ENCODE data around the gene NUDT8. TPM values are rescaled to one million over a fixed set of nuclear protein-coding genes. Genes with fewer than 3 reads are reported as not detected.

The NUDT8 gene
- total RNA-seq, 2 donors from 2014 or later: 11.5 to 21.8 TPM

DNA sequence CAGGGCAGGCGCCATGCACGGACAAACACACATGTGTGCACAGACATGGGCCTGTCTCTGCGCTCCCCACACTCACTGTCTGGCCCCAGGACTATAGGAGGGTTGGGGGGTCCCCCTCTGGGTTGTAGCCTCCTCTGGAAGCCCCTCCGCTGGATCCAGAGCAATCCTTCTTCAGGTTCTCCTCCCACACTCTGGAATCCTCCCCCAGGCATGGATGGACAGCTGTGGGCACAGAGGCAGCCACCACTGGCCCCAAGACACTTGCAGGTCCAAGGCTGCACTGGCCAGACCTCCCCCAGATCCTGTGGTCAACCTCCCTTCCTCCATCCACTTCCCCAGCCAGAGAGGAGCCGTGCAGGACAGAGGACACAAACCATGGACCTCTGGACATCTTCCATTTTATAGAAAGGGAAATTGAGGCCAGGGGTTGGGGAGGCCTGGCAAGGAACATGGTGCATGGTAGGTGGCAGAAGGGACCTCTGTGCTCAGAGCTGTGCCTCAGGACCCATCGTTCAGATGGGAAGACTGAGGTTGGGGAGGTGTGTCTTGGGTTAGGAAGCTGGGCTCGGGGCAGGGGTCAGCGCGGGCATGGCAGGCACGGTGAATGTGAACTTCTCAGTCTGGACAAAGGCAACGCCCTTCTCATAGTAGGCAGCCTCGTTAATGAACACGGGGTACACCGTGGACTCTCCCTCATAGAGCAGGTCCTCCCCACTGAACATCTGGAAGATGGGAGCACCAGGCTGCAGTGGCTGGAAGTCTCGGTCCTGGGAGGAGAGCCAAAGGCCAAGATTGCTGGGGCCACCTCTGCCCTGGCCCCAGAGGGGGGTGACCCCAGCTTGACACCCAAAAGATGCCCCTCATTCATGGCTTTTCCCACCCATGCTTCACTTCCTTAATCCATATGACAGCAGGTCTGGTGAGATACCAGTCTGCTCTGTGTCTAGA lies 12.7 kb upstream of the NUDT8 start:
- ATAC-seq (no peak), DNase-seq (no peak)
- no peak overlapping the region for H3K4me3 ChIP-seq
- H3K36me3 ChIP-seq (replicated peaks in 1 of 2; ENCODE audit: insufficient read depth in 1 of 2, low read depth in 2 of 2): no peaks in the 10 kb centered on the region
- intact Hi-C loops (cut with DNase I): no loop called here
- no peaks in the 10 kb centered on the region for H3K27me3 ChIP-seq
- H3K9me3 ChIP-seq: no peaks in the 10 kb centered on the region
- H3K27ac ChIP-seq: no peak overlapping the region
- TF ChIP-seq CTCF (IDR thresholded peaks at IDR 0.05): no peak
- TF ChIP-seq POLR2A (IDR thresholded peaks at IDR 0.05): no peak
- peaks cover 33% of the 10 kb centered on the region for H3K4me1 ChIP-seq
- 90 to 94% methylated on average over 11 to 15 of the region's 15 CpGs for WGBS, 2 donors

DNA sequence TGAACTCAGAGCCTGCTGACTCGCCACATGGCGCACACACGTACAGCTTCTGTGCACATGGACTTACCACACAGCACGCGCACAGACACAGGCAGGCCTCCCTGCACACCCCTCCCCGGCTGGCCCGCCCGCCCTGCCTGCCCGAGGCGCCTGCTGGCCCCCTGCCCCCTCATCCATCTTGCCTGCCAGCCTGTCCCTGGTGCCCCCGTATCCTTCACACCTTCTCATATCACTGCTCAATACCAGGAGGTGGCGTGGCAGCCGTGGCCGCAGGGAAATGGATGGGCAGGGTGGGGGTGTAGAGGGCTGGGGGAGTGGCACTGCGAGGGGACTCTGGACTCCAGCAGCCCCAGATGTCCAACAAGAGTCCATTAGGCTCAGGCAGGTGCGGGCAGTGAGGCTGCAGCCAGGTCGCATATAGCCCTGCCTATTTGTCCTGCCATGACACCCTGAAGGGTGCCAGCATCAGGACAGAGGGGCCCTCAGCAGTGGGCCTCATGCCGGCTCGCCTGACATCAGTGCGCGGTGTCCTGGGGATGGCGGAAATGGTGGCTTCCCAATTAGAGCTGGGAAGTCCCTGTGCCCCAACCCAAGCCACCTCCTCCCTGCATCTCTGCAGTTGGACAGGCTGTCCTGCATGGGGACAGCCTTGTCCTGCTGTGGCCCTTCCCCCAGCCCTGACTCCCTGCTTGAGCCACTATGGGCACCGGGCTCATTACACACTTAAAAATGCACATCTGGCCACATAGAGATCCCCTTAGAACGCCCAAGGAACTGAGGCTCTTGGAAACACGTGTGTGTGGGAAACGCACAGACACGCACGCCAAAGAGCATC lies 11.8 kb upstream of the NUDT8 start:
- no peak for DNase-seq
- TF ChIP-seq CTCF (IDR thresholded peaks at IDR 0.05): no peak
- TF ChIP-seq POLR2A (IDR thresholded peaks at IDR 0.05): no peak
- Histone ChIP-seq H3K27ac (no peak overlapping the region), H3K36me3 (replicated peaks in 1 of 2; ENCODE audit: insufficient read depth in 1 of 2, low read depth in 2 of 2) (no peaks in the 10 kb centered on the region), H3K4me3 (no peak overlapping the region), H3K9me3 (no peaks in the 10 kb centered on the region), H3K27me3 (no peaks in the 10 kb centered on the region), H3K4me1 (peaks cover 24% of the 10 kb centered on the region)
- no peak for ATAC-seq
- intact Hi-C loops (cut with DNase I): no loop called here
- 82 to 91% methylated on average over 16 to 28 of the region's 28 CpGs for WGBS, 2 donors

GRCh38 chr11:67640758-67641337 lies 11.1 kb upstream of the NUDT8 start:
- 78 to 86% methylated on average over 6 to 12 of the region's 12 CpGs for WGBS, 2 donors
- no peak overlapping the region for H3K4me3 ChIP-seq
- DNase-seq (no peak), ATAC-seq (no peak)
- intact Hi-C loops (cut with DNase I): no loop called here
- no peak for TF ChIP-seq CTCF (IDR thresholded peaks at IDR 0.05)
- TF ChIP-seq POLR2A (IDR thresholded peaks at IDR 0.05): no peak
- H3K27me3 ChIP-seq: no peaks in the 10 kb centered on the region
- H3K9me3 ChIP-seq: no peaks in the 10 kb centered on the region
- H3K4me1 ChIP-seq: peaks cover 17% of the 10 kb centered on the region
- H3K27ac ChIP-seq: no peak overlapping the region
- H3K36me3 ChIP-seq (replicated peaks in 1 of 2; ENCODE audit: insufficient read depth in 1 of 2, low read depth in 2 of 2): no peaks in the 10 kb centered on the region

GRCh38 chr11:67640021-67640757 lies 10.5 kb upstream of the NUDT8 start:
- intact Hi-C loops (cut with DNase I): no loop called here
- DNase-seq (peak; percentile 78 to 86 (median 80)), ATAC-seq (peak; percentile 80)
- Histone ChIP-seq H3K27me3 (no peaks in the 10 kb centered on the region), H3K27ac (no peak overlapping the region), H3K36me3 (replicated peaks in 1 of 2; ENCODE audit: insufficient read depth in 1 of 2, low read depth in 2 of 2) (no peaks in the 10 kb centered on the region), H3K4me3 (no peak overlapping the region), H3K9me3 (no peaks in the 10 kb centered on the region), H3K4me1 (peaks cover 11% of the 10 kb centered on the region)
- WGBS, 2 donors: 45 to 66% methylated on average over 9 to 23 of the region's 23 CpGs
- TF ChIP-seq POLR2A (IDR thresholded peaks at IDR 0.05) (no peak), CTCF (IDR thresholded peaks at IDR 0.05) (peak; percentile 31 to 78 (median 68))
